GM15510 (cell line): Measurements from ENCODE around the gene TIMD4.

ENCODE experiments used
- POLR2A ChIP-seq: IDR thresholded peaks from 3 replicates; pipeline ENCODE4 v1.6.1; 2011; ENCODE audit warnings: borderline replicate concordance; ENCODE audit not compliant: insufficient read length; ENCODE audit errors: extremely low read depth

TIMD4 gene

DNA sequence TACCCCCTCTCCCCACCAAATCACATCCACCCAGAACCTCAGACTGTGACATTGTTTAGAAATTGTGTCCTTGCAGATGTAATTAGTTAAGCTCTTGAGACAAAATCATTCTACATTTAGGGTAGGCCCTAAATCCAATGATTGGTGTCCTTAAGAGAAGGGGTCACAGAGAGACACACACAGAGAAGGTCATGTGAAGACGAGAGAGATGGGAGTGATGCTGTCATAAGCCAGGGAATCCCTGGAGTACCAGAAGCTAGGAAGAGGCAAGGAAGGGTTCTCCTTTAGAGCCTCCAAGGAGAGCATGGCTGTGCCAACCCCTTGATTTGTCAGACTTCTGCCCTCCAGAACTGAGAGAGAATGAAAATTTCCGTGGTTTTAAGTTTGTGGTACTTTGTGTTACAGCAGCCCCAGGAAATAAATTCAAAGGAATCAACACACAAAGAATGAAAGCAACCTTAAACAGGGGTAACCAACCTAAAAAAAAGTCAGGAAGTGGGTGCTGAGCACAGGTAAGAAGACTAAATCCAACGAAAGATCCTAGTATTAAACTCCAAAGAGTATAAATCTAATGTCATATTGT, 33.6 kb downstream of the TIMD4 start:
- no peak for TF ChIP-seq POLR2A

DNA sequence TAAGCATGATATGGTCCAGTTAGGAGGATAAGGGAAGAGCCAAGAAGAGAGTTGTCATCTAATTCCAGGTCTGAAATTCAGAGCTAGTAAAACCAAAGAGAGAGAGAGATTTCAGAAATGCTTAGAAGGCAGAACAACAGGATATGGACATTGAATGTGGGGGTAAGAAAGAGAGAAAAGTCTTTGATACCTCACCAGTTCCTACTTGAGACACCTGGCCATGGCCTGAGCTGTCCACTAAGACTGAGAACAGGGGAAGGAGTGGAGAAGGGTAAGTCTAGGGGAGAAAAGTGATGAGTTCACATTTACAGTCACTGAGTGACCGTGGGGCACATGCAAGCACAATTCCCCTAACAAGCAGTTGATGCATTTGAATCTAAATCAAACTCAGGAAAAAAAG, 35.5 kb downstream of the TIMD4 start:
- TF ChIP-seq POLR2A: no peak

GRCh38 chr5:156922207-156922792, 40.7 kb downstream of the TIMD4 start:
- TF ChIP-seq POLR2A: no peak

GRCh38 chr5:156920861-156921431, 42.1 kb downstream of the TIMD4 start:
- TF ChIP-seq POLR2A: no peak

DNA sequence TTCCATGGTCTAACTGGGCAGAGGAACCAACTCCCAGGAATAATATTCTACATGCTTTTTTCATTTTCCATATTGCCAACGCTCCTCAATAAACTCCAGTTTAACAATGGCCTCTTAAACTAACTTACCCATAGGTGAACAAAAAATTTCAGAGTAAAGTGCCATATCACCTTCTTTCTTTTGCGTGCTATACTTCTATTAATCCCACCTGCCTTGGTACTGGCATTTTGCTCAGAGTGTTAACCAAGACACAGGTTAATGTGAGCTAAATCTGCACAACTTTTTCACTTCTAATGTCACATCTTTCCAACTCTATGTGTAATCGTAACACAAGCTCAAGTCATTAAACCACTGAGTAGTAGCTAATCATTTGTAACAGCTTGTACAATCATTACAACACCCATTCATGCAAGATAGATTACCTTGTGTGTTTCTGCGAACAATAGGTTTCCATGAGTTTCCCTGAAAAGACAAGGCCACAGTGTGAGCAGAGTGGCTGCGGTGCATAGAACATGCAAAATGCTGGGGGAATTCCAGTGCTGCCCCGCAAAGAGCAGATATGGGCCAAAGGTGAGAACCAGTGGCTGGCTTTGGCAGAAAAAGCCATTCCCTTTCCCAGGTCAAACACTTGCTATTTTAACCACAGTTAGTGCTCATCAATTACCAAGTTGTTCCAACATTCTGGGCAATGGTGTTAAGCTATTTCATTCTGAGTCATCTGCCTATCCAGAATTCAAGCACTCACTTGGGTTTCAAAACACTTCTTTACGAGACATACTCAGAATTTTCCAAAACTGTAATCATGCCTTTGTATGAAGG, 42.8 kb downstream of the TIMD4 start:
- no peak for TF ChIP-seq POLR2A

GRCh38 chr5:156918311-156918845, 44.6 kb downstream of the TIMD4 start:
- TF ChIP-seq POLR2A: no peak

- no peak for TF ChIP-seq POLR2A
Observed at GRCh38 chr5:156914371-156914737, 48.7 kb downstream of the TIMD4 start.

GRCh38 chr5:156913719-156914370, 49.2 kb downstream of the TIMD4 start:
- no peak for TF ChIP-seq POLR2A

DNA sequence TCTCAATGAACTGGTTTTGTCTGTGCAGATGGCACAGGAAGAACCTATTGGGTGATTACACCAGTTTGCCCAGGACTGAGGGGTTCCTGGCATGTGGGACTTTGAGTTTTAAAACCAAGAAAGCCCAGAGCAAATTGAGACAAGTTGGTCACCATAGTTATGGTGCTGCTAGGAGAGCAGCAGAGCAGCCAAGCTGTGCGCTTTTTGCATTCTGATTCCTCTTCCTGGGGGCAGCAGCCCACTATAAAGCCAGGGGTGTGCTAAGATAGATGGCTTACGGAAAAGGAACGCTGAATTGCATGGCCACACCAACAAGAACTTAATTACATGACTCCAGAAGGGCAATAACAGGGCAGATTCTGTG, 49.7 kb downstream of the TIMD4 start:
- no peak for TF ChIP-seq POLR2A

DNA sequence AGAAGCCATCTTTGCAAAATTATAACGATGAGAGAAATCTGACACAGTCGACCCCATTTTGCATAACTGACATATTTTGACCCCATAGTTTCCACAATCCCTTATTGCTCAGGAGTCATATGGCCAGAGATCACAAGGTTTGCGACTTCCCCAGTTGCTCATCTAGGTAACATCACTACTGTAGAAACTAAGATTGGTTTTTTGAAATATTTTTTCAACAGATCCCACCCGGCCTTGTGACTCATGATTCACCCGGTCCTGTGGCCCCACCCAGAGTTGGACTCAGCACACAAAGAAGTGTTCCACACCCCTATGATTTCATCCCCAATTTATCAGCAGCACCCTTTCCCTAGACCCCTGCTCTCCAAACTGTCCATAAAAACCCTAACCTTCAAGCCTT, 50.2 kb downstream of the TIMD4 start:
- TF ChIP-seq POLR2A: no peak

DNA sequence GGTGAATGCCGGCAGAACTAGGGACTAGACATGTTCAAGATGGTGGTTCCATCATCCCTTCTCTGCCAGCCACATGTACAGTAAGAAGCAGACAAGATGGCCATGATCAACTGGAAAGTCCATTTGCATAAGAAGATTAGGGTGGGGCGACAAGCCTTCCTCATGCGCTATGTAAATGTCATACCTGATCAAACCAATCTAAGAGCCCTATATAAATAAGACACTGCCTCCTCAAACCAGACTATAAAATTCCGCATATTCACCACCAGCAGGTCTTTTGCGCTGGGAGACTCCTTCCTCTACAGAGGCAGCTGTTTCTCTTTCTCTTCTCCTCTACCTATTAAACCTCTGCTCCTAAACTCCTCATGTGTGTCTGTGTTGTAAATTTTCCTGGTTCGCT, 53.8 kb downstream of the TIMD4 start:
- no peak for TF ChIP-seq POLR2A

DNA sequence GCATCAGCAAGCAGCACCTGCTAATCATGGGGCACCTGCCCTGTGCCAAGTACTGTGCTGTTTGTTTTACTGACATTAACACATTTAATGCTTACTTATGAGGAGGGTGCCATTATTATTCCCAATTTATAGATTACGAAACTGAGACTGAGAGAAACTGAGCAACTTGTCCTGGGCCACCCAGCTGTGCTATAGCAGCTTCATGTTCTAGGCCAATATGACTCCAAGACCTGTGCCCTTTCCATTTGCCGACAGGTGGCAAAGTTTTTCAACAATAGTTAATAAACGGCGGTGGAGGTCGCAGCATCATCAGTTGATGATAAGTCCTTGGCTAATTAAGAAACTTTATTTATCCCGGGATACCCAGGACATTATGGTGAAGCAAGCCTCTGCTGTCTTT, 55.4 kb downstream of the TIMD4 start:
- TF ChIP-seq POLR2A: no peak

- TF ChIP-seq POLR2A: no peak
Observed at GRCh38 chr5:156906807-156907206, 56.2 kb downstream of the TIMD4 start.

- no peak for TF ChIP-seq POLR2A
Observed at GRCh38 chr5:156896546-156896945, 66.5 kb downstream of the TIMD4 start.

GRCh38 chr5:156893517-156893916, 69.5 kb downstream of the TIMD4 start:
- TF ChIP-seq POLR2A: no peak
